Measurements from ENCODE around the gene EID2B.

Gene EID2B

DNA sequence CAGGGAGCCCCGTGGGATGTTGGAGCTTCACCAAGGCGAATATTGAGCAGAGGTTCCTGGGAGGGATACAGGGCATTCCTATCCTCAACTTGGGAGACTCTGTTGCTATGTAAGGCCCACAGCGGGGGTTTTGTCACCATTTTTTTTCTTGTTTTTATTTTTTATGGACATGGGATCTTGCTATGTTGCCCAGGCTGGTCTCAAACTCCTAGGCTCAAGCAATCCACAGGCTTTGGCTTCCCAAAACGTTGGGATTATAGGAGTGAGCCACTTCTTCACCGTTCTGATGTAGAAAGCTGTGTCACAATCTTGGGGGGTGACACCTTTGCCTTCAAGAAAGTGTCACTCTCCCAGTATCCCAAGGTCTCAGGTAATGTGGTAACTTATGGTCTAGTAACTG lies 31.3 kb downstream of the EID2B start:
- DNase-seq (ENCODE audit: extremely low spot score, insufficient read length, low read depth) (no peak), FAIRE-seq (no peak)

DNA sequence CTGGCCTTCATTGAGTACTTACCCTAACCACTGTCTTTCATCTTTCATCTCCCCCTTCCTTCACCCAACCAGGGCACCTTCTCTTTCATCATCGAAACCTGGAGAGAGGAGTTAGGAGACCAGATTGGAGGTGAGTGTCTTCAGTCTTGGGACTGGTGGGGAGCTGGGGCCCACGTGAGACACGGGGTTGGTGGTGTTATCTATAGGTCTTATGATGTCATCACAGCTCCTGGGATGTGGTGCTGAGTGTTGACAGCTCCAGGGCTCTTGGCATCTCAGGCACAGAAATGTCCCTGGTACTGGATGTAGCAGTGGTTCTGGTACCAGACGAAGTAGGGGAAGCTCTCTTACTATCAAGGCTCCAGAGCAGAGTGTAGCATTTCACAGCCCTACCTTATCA lies 32.1 kb downstream of the EID2B start:
- no peak for DNase-seq (ENCODE audit: extremely low spot score, insufficient read length, low read depth)
- FAIRE-seq = no peak

DNA sequence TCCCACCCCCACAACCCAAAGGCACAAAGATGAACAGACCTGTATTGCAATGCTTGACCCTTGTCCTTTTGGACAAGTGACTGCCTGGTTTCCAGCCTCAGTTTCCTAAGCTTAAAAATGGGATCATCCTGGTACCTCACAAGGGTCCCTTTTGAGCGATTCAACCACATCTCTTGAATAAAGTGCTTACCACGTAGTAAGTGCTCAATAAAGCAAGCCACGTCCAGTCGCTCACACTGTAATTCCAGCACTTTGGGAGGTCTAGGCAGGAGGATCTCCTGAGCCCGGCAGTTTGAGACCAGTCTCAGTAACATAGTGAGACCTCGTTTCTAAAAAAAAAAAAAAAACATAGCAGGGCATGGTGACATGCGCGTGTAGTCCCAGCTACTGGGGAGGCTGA lies 32.7 kb downstream of the EID2B start:
- DNase-seq (ENCODE audit: extremely low spot score, insufficient read length, low read depth) (no peak), FAIRE-seq (no peak)

DNA sequence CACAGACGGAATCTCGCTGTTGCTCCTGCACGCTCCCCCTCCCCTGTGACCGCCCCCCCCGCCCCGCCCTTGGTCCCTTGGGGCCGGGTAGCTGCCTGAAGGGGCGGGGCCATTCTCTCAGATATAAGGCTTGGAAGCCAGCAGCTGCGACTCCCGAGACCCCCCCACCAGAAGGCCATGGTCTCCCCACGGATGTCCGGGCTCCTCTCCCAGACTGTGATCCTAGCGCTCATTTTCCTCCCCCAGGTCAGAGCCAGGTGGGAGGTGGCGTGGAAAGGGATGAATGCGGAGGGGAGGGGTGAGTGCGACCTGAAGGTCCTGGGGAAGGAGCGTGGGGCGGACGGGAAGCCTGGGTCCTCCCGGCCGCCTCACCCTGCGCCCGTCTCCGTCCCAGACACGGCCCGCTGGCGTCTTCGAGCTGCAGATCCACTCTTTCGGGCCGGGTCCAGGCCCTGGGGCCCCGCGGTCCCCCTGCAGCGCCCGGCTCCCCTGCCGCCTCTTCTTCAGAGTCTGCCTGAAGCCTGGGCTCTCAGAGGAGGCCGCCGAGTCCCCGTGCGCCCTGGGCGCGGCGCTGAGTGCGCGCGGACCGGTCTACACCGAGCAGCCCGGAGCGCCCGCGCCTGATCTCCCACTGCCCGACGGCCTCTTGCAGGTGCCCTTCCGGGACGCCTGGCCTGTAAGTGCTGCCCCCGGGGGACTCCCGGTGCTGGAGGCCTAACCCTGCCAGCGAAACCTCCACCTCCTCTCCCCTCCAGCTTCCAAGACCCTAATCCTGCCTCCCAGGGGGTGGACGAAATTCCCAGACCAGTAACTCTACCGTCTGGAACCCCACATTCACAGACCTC lies 33.6 kb downstream of the EID2B start, which contains the start of gene DLL3:
TSS of gene DLL3 (plus strand) at position 150 of the 845 bp plus-strand sequence. CDS start at position 178, 28 bp downstream.
- no peak for FAIRE-seq

DNA sequence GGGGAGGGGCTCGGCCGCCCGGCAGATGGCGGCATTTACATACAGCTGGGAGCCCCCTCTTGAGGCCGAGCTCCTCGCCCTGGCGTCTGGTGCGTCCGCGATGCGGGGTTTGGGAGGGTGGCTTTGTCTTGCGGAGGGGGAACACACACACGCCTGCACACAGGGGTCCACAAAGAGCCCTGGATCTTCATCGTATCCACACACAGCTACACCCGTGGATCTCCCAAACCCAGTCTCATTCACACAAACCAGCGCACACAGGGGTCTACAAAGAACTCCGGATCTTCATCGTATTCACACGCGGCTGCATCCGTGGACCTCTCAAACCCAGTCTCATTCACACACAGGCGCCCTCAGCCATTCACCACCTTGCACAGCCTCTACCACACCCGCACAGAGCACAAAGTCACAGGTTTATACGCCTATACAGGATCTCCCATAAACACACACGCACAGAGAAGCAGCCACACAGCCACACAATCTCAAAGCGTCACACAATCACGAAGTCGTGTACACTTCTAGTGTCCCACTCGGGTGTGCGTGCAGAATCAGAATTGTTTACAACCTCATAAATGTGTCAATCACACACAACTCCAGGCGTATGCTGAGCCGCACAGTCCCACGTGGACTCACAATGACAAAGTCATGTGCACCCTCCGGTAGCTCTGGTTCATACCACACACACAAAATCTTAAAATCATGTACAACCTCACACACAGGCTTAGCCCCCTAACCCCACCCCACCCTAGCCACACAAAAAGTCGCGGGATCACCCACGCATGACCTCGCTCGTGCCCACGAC lies 34.5 kb downstream of the EID2B start:
- FAIRE-seq (peak; percentile 44), DNase-seq (ENCODE audit: extremely low spot score, insufficient read length, low read depth) (no peak)

More for the DNA sequence above, 33.6 kb downstream of the EID2B start, which contains the start of gene DLL3:
- no peak for DNase-seq (ENCODE audit: extremely low spot score, insufficient read length, low read depth)

DNA sequence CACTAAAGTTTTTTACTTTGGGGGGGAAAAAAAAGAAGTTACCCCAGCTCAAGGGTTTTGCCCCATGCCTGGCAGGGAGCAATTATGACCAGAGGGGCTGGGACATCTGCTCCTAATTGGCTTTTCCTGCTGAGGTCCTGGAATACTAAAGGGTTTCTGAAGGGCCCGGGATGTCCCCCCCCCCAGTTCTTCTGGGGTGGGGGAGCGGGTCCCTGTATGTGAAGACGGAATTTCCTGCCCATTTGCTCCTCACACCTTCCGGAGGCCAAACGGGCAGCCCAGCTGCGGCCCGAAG lies 35.0 kb downstream of the EID2B start:
- FAIRE-seq (peak; percentile 65), DNase-seq (ENCODE audit: extremely low spot score, insufficient read length, low read depth) (no peak)

DNA sequence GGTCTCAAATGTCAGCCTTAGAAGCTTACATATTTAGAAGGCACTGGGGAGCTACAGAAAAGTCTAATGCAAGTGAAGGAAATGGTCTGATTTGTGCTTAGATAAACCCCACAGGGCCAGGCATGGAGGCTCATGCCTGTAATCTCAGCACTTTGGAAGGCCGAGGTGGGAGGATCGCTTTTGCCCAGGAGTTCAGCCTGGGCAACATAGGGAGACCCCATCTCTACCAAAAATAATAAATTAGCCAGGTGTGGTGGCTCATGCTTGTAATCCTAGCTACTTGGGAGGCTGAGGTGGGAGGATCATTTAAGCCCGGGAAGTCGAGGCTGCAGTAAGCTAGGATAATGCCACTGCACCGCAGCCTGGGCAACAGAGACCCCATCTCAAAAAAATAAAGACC lies 36.6 kb downstream of the EID2B start:
- no peak for DNase-seq (ENCODE audit: extremely low spot score, insufficient read length, low read depth)
- no peak for FAIRE-seq

DNA sequence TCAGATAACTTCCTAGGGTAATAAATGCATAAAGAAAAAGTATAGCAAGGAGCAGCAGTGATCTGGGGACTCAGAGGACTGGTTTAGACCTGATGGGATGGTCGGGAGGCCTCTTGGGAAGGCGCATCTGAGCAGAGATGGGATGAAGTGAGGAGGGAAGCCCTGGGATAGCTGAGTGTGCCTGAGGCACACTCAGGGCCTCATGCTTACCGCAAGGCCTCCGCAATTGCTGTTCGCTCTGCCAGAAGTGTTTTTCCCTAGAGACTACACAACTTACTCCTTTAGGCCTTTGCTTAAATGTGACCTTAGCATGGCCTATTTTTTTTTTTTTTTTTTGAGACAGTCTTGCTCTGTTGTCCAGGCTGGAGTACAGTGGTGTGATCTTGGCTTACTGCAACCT lies 38.0 kb downstream of the EID2B start:
- FAIRE-seq (no peak), DNase-seq (ENCODE audit: extremely low spot score, insufficient read length, low read depth) (no peak)

DNA sequence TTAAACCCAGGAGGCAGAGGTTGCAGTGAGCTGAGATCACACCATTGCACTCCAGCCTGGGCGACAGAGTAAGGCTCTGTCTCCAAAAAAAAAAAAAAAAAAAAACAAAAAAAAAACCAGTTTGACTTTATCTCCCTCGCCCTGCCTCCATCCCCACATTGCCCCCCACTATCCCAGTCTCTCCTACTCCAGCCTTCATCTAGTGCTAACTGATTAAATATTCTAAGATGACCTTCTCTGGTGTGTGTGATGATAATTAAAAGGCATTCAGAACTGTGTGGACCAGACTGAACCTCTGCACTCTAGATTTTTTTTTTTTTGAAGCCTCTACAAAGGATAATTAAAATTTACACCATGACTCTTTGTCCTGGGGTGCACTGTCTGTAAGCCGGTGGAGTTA lies 39.9 kb downstream of the EID2B start:
- FAIRE-seq = no peak

DNA sequence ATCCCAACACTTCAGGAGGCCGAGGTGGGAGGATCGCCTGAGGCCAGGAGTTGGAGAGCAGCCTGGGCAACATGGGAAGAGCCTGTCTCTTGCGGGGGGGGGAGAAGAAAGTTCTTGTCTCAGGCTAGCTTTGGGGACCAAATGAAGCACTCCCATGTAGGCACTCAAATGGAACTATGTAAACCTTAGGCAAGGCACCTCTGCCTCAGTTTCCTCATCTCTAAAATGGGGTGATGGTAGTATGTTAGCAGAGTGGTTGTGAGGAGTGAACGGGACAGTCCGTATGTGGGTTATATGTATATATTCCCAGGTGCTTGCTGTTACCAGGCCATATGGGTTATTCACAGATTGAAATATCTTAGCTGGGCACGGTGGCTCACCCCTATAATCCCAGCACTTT lies 40.4 kb downstream of the EID2B start:
- no peak for FAIRE-seq

More for the DNA sequence above, 39.9 kb downstream of the EID2B start:
- no peak for DNase-seq (ENCODE audit: extremely low spot score, insufficient read length, low read depth)

DNA sequence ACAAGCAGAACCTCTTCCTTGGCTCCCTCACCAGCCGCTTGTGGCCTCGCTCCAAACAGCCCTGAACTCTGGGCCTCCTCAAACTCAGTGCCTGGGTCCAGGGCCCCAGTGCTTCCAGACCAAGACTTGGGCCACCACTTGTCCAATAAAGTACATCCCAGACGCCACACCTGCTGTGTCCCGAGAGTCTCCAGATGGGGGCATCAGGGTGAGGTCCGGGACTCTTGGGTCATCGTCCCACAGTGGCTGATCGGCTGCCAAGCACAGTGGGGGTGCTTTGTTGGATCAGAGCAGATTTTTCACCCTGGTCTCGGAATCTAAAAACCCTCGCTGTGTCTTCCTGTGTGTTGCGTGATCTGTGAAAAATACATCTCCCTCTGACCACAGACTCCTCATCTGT lies 42.9 kb downstream of the EID2B start:
- FAIRE-seq (no peak), DNase-seq (ENCODE audit: extremely low spot score, insufficient read length, low read depth) (no peak)

More for the DNA sequence above, 40.4 kb downstream of the EID2B start:
- no peak for DNase-seq (ENCODE audit: extremely low spot score, insufficient read length, low read depth)

DNA sequence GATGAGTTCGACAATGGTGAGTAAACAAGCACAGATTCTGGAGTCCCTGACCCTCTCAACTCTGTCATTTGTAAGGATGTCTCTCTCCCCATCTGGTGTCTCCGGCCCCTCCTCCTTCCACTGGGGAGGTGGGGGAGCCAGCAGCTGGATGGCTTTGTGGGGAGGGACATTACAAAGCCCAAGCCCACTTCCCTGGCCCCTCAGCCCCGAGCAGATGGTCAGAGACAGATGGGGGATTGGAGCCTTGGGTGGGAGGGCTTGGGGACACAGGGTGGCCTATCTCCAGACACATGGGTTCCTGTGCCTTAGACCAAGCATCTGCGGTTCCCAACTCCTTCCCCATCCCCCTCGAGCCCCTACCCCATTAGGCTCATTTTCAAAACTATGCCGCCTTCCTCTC lies 49.5 kb downstream of the EID2B start:
- FAIRE-seq (no peak), DNase-seq (ENCODE audit: extremely low spot score, insufficient read length, low read depth) (no peak)

DNA sequence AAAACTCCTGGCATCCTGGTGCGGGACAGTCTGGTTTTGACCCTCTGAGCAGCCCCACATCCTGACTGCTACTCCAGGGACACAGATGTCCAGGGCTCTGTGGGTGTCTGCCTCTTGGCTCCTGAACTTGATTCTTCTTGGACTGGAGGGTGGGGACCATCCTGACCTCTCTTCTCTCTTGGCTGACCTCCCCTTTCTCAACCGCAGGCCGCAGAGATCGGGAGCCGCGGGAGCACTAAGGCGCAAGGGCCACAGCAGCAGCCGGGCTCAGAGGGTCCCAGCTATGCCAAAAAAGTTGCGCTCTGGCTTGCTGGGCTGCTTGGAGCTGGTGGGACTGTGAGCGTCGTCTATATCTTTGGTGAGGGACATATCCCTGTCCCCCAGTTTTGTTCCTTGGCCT lies 51.0 kb downstream of the EID2B start:
- no peak for FAIRE-seq
- no peak for DNase-seq (ENCODE audit: extremely low spot score, insufficient read length, low read depth)

DNA sequence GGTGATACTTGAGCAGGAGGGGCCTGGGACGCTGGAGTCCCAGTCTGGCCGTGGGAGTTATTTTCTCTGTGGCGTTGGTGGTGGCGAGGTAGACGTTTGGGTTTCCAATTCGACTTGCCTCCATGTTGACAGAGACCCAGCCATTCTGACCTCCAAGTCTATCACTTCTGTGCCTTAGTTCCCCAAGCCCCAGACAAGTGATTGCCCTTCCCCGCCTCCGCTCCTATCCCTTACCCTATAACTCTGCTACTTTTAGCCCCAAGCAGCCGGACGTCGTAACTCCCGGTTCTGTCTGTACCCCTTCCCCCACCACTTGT lies 51.5 kb downstream of the EID2B start:
- no peak for DNase-seq (ENCODE audit: extremely low spot score, insufficient read length, low read depth)
- FAIRE-seq = no peak
